CD4-positive, alpha-beta T cell treated with Interleukin-15 for 4 hours (primary cell): ENCODE measurements around the gene RPL27A.
A peak's percentile ranks its signal among the peaks of the same experiment; 100 is the strongest.
"Not testable (repeated sequence)": the region's sequence is repeated elsewhere in the genome, so short reads cannot be mapped to it uniquely, and the experiment has no call there.

Source experiments
- DNase-seq: peaks from one replicate; pipeline ENCODE4 v3.0.0-alpha.2; 2020; ENCODE audit warnings: low spot score

The RPL27A gene

GRCh38 chr11:8682303-8683114 is at the start of gene RPL27A, which contains the start of gene TRIM66:
RPL27A (plus strand) TSS chr11:8682792; CDS start chr11:8682814, 22 bp downstream.
TRIM66 (minus strand) TSS chr11:8682665; CDS start chr11:8672274, 10,391 bp downstream.
- peak; percentile 99 for DNase-seq

- DNase-seq: no peak
These were observed 48.1 kb upstream of the RPL27A start for GRCh38 chr11:8634498-8634897.

GRCh38 chr11:8636127-8636526 is 46.5 kb upstream of the RPL27A start:
- DNase-seq: no peak

DNA sequence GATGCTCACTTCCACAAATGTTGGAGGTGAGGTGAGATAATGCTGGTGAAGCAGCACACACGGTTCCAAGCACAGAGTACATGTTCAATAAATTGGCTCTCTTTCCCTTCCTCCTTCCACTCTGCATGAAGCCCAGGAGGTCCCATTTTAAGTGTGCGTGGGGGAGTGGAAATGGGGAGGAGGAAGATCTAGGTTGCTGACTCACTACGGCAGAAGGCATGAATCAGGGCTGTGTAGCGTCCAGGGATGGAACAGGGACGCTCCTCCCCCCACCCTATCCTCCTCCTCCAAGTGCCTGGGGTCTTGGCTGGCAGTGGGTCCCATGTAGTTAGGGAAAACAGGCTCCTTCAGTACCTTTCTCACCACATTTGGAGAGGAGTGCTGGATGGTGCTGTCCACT is 44.3 kb upstream of the RPL27A start:
- no peak for DNase-seq

- DNase-seq: no peak
These were observed 42.9 kb upstream of the RPL27A start for GRCh38 chr11:8639655-8640054.

GRCh38 chr11:8640267-8640906 is 42.2 kb upstream of the RPL27A start:
- no peak for DNase-seq

- no peak for DNase-seq
These were observed 41.3 kb upstream of the RPL27A start for GRCh38 chr11:8641332-8641731.

DNA sequence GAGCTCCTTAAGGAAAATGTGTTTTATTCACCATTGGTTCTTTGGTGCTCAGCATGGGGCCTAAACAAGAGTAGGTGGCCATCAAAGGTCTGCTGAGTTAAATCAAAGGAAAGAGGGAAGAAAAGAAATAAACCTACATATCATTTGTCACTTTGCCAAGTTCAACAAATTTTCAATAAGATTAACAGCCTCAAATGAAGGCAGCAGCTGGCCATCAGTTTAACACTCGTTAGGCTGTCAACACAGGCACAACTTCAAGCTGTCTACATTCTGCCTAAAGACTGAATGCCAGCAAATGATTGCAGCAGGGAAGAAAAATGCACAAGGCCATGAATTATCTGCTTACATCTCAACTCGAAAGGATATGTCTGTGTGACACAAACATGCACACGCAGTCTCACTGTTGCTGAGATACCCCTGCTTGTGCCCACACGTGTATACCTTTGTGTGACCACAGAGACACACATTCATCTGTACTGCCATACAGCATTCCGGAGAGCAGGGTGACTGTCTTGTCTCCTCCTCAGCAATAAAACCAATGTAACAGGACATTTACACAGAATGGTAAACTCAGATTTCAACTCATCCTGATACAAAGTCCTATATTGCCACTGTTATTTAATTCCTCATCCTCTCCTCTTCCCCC is 40.3 kb upstream of the RPL27A start:
- DNase-seq: no peak

- no peak for DNase-seq
These were observed 35.7 kb upstream of the RPL27A start for GRCh38 chr11:8646873-8647272.

- no peak for DNase-seq
These were observed 33.2 kb upstream of the RPL27A start for GRCh38 chr11:8649361-8649760.

GRCh38 chr11:8650401-8650990 is 32.1 kb upstream of the RPL27A start:
- no peak for DNase-seq

GRCh38 chr11:8652140-8652539 is 30.5 kb upstream of the RPL27A start:
- no peak for DNase-seq

DNA sequence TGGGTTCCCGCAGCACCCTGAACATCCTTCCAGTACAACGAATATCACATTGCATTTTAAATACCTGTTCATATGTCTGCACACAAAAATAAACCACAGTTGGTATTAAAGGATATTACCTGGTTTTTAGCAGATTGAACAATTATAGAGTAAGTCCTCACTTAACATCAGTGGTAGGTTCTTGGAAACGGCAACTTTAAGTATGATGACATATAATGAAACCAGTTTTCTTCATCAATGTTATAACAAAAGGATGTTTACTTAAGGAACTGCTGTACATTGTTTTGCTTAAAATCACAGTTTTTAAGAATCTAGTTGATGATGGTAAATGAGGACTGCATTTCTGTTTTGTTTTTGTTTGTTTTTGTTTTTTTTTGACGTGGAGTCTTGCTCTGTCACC is 28.1 kb upstream of the RPL27A start:
- DNase-seq: no peak

- DNase-seq: no peak
These were observed 26.3 kb upstream of the RPL27A start for GRCh38 chr11:8656291-8656690.

DNA sequence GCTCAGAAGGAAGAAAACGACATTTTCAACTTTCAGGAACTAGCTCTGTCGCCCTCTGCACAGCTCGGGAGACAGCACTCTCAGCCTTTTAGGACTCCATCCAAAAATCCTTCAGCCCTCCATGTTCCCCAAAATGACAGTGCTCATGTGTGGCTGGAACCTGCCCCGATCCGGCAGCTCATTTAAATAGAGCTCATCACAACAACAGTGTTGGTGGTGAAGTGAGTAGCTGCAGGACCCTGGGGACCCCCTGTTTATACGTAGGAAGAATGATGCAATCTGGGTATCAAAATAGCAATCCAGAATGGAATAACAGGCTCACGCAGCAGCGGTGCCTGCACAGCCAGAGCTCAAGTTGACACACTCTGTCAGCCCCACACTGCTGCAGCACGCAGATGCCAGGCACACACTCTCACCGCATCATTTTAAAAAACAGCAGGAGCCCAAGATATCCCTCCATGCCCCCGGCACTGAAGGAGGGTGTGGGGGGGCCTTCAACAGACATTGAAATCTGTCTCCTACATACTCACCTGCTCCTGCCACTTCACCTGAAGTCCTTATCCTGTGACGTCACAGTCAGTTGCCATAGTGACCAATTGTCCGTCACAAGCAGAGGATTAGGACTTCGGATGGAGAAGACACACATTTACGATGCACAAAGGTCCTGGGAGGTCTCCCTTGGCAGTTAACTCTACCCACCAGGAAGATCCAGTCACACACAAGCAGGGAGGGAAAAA is 24.1 kb upstream of the RPL27A start:
- no peak for DNase-seq

DNA sequence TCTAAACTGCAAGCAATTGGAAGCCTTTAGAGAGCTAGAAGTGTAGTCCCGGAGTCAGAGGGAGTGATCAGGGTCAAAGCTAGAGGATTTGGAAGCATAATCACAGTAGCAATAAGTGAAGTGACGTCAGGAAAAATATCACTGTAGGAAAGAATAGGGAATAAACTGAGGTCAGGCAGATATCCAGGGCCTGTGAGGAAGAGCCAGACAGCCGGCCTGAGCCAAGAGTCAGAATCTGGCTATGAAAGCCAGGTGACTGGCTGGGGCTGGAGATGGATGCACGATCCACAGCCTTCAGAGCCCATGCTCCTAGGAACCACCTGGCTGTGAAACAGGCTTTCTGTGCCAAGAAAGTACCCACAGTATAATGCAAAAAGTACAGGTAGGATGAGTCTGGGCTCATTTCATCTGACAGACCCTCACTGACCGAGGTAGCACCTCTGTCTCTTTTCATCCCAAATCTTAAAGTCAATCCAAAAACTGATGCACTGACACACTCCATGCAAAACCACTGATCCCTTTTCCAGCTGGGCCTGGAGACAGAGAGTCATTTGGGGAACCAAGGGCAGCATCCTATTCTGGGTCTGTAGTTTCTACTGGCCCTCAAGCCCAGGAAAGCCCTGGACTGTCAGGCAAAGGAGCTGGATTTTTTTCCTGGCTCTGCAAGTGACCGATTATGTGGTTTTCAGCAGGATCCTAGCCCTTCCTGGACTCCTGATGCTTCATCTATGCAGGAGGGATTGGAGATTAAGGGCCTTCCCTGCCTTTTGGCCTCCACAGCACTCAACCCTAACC is 21.4 kb upstream of the RPL27A start:
- no peak for DNase-seq

DNA sequence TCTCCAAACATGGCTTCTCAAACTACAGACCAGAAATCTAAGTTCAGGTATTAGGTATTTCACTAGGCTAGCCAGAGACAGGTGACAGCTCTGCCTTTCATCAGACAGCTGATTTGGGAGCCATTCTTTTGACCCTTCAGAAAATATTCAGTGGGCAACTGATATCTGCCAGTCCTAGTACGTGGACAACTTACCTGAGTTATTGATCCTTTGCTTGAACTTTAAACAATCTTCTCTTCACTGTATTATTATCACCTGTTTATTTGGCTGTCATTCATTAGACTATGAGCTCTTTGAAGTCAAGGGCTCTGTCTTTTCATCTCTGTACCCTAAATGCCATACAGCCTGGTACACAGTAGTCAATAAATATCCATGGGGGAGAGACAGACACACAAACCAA is 17.4 kb upstream of the RPL27A start:
- DNase-seq: no peak

DNA sequence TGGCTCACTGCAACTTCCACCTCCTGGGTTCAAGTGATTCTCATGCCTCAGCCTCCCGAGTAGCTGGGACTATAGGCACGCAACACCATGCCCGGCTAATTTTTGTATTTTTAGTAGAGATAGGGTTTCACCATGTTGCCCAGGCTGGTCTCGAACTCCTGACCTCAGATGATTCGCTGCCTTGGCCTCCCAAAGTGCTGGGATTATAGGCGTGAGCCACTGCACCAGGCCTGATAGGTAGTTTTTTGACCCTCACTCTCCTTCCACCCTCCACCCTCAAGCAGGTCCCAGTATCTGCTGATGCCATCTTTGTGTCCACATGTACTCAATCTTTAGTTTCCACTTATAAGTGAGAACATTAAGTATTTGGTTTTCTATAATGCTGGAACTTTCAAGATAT is 12.5 kb upstream of the RPL27A start:
- not testable (repeated sequence) for DNase-seq

DNA sequence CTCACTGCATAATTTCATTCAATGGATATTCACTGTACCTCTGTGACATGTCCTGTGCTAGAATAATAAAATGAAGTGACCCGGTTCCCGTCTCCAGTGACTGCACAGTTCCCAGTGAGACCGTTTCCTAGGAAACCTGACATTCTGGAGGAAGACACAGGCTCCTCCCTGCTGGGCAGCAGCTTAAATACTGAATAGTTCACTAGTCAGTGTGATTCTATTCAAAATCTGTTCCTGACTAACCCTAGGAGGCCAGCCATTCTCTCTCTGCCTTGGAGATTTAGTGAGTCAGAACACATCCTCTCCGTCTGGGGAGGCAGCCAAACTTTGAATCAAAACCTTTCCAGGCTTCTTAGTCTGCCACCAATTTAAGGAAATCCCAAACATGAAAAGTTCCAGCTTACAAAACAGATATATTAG is 11.4 kb upstream of the RPL27A start:
- DNase-seq: no peak

DNA sequence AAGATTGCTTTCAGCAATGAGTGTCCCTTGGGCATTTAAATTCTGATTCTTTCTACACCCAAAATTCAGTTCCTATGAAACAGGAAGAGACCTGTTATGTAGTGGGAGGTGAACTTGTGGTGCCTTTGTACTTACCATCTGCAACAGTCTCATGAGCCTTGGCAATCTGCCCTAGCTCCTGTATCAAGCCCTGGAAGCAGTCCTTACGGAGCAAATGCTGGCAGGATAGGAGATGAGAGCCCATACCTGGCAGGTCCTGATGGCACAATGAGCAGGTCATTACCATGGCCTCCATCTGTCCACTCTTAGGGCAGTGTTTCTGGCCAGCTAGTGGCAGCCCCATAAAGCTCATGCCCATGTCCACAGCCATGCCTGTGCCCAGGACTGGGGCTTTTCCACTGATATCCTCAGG is 10.9 kb upstream of the RPL27A start:
- DNase-seq: no peak

DNA sequence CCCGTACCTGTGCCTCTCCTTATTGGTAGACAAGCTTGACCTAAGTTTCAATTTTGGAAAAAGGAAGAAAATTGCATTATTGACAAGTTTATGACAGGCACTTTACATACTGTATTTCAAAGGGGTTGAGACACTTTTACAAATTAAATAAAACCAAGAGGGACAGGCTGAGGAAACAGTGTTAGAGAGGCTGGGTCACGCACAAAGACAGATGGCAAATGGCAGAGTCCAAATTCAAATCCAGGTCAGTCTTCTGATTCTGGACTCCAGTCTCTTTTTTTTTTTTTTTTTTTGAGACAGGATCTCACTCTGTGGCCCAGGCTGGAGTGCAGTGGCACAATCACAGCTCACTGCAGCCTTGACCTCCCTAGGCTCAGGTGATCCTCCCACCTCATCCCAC is 10.2 kb upstream of the RPL27A start:
- no peak for DNase-seq
